ENCODE results near the gene RTKN. TPM values are rescaled to one million over a fixed set of nuclear protein-coding genes. Genes with fewer than 3 reads are reported as not detected.
A peak's percentile ranks its signal among the peaks of the same experiment; 100 is the strongest.

Gene RTKN
- total and polyA plus RNA-seq, 2 of the 13 experiments (the other 11 are each of a cell fraction or from before 2014, with no cell fraction given), result 159 to 166 TPM

GRCh38 chr2:74457549-74458131 lies 15.9 kb upstream of the RTKN start (continued):
- TF ChIP-seq ZBTB37 (CRISPR knock-in tag; IDR thresholded peaks at IDR 0.05) (no peak; the same call in 1 of the 2 replicates), ARID4A (CRISPR knock-in tag; IDR thresholded peaks at IDR 0.05; ENCODE audit: borderline replicate concordance) (peak; percentile 88), KMT2B (CRISPR knock-in tag; IDR thresholded peaks at IDR 0.05) (no peak), PBX3 (CRISPR knock-in tag; IDR thresholded peaks at IDR 0.05; ENCODE audit: borderline replicate concordance) (no peak), ZNF746 (CRISPR knock-in tag; IDR thresholded peaks at IDR 0.05) (peak; percentile 91; the same call in 1 of the 2 replicates), ZNF720 (CRISPR knock-in tag; IDR thresholded peaks at IDR 0.05) (peak; percentile 21; the same call in 1 of the 2 replicates), MXD4 (CRISPR knock-in tag; IDR thresholded peaks at IDR 0.05) (no peak), ZNF766 (CRISPR knock-in tag; IDR thresholded peaks at IDR 0.05; ENCODE audit: borderline replicate concordance) (no peak), MIER3 (CRISPR knock-in tag; IDR thresholded peaks at IDR 0.05; ENCODE audit: borderline replicate concordance) (no peak)
